Pulmonary artery endothelial cell (primary cell): ENCODE measurements around the gene REV1. TPM values are rescaled to one million over a fixed set of nuclear protein-coding genes. Genes with fewer than 3 reads are reported as not detected.
"Not testable (repeated sequence)": the region's sequence is repeated elsewhere in the genome, so short reads cannot be mapped to it uniquely, and the experiment has no call there.

ENCODE experiments used
- DNase-seq: peaks from one replicate; pipeline ENCODE4 v3.0.0-alpha.2; 2011; ENCODE audit warnings: low read depth, low spot score
- total RNA-seq: library from RNA; depleted of rRNA; stranded (reverse); fragments of >200 nt; gene quantifications from 2 replicates; pipeline ENCODE4 v1.2.3, GENCODE V29; 2014

The REV1 gene
- total RNA-seq, 1 donor from 2014 or later, result 32.1 TPM

DNA sequence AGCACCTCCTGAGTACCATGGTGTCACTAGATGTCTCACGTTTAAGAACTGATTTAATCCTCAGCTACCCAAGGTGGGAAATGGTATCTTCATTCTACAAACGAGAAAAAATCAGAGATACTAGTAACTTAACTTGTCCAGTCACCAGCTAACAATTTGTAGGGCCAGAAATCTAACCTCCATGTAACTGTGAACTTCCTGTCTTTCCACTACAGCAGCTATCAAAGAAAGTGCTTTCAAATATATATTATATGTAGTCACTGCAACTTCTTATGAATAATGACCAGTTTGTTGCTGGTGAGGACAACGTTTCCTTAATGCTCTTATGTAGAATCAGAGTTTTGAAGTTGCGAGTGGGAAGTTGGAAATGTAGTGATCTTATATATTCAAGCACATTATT is 1.9 kb downstream of the REV1 start:
- DNase-seq, result no peak

GRCh38 chr2:99485824-99486223 is 4.0 kb downstream of the REV1 start:
- DNase-seq, result no peak

DNA sequence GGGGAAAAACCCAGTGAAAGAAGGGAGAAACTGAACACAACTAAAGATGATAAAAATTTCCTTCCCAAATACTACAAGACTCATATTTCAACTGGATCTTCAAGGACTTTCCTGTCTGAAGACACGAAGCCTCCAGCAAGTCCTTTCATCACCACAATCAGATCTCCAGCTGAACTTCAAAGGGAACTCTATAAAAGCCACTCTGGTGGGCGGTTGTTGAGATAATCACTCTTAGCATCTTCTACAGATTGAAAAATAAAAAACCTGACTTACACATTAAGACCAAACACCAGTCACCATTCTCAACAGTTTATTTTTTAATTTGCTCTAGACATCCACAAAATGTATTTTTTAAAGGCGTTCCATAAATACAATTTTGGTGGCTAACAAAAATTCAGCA is 4.4 kb downstream of the REV1 start:
- DNase-seq, result no peak

GRCh38 chr2:99484205-99484604 is 5.6 kb downstream of the REV1 start:
- DNase-seq, result no peak

- DNase-seq, result no peak
These were observed 7.9 kb downstream of the REV1 start for GRCh38 chr2:99481941-99482340.

- DNase-seq, result no peak
These were observed 8.3 kb downstream of the REV1 start for GRCh38 chr2:99481527-99481926.

DNA sequence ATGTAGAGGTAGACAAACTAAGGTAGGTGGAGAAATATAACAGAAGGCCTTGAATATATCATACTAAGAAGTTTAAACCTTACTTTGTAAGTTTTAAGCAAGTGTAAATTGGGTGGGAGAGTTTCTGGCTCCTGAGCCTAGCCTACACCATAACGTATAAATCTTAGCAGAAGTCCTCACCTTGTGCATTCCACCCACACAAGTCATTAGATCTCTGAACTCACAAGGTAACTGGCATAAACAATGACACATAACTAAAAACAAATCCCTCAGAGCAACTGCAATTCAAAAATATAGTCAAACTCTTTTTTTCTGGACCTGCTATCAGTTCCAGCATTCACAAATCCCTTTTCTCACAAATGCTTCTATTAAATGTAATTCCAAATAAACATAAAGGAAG is 9.4 kb downstream of the REV1 start:
- DNase-seq, result no peak

- no peak for DNase-seq
These were observed 11.2 kb downstream of the REV1 start for GRCh38 chr2:99478632-99479031.

DNA sequence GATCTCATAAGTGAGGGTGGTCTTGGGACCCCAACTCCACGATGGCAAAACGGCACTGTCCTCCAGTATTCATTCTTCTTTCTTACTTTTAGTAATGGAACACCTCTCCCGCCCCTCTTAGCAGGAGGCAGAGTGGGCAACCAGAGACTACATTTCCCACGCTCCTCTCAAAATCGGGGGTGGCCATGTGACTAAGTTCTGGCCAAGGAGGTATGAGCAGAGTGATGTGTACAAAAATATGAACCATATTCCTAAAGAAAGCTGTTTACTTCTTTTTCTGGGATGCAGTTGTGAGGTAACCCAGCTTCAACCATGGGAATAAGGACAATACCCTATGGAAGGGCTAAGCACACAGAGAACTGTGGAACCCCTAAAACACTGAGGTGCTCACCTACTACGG is 12.8 kb downstream of the REV1 start:
- no peak for DNase-seq

- no peak for DNase-seq
These were observed 13.2 kb downstream of the REV1 start for GRCh38 chr2:99476629-99477028.

GRCh38 chr2:99475095-99475494 is 14.7 kb downstream of the REV1 start:
- DNase-seq, result not testable (repeated sequence)

DNA sequence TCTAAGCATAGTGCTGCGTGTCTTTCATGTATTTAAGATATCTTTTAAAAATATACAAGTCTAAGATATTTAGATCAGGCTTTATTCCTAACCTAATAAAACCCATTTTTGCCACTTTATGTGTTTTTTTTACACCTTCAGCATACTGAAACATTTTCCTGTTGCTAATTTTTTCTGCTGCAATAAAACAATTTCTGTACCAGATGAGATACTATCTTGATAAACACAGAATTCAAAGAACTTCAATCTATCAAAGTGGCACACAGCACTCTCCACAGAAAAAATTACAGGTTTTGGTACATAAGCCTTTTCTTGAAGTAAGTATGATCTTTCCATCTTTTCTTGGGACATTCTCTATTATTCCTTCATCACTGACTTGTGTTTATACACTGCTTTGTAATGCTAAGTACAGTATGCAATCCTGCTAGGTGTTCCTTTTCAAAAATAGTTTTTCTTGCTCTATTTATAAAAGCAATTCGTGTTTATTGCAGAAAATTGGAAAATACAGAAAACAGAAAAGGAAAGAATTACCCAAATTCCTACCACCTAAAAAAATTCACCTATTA is 16.2 kb downstream of the REV1 start:
- DNase-seq, result no peak

DNA sequence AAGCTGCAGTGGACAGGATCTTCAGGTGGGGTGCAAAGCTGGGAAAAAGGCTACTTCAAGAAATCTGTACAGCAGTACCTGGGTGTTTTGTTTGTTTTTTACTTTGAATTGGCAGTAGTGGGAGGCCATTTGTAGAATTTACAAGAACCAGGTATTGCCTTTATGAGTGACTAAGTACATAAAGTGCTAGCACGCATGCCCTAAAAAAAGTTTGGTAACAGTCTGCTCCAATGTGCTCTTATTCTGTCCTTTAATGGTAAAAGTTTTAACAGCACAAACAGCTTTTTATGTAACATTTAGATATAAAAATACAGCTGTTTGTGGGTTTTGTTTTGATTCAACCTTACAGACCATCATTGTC is 17.2 kb downstream of the REV1 start:
- no peak for DNase-seq

DNA sequence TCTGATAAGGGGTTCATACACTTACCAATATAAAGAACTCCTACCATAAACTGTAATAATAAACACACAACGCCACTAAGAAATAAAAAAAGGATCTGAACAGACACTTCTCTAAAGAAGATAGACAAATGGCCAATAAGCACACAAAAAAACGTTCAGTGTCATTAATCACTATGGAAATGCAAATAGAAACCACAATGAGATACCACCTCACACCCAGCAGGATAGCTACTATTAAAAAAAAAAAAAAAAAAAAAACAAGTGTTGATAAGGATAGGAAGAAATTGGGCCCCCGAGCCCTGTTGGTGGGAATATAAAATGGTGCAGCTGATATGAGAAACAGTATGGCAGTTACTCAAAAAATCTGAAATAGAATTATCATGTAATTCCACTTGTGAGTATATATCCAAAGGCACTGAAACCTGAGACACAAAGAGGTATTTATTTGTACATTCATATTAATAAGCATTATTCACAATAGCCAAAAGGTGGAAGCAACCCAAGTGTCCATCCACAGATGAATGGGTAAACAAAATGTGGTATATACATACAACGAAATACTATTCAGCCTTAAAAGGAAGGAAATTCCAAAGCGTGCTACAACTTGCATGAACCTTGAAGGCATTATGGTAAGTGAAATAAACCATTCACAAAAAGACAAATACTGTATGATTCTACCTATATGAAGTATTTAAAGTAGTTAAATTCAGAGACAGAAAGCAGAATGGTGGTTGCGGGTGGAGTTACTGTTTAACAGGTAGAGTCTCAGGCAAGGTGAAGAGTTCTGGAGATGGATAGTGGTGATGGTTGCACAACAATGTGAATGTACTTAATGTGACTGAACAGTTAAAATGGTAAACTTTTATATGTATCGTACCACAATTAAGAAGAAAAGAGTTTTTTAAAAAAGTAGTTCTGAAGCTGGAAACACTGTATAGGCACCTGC is 17.9 kb downstream of the REV1 start:
- DNase-seq, result no peak

GRCh38 chr2:99470957-99471356 is 18.9 kb downstream of the REV1 start:
- no peak for DNase-seq

DNA sequence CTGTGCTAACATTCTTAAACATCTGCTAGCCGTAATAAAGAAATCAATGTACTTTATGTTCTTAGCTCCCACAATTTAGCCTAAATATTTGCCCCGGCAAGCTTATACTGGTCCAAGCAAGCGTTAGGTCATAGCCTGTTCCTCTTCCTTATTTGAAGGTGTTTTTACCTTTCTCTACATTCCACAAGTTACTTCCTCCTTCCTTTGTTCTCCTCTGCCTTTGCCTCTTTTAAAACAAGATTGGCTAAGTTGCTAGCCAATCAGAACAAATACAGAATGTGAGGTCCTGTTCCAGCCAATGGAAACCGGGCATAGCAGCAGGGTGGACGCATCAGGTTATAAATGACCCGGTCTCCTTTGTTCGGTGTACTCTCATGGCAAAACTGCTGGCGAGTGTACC is 19.4 kb downstream of the REV1 start:
- DNase-seq, result not testable (repeated sequence)

DNA sequence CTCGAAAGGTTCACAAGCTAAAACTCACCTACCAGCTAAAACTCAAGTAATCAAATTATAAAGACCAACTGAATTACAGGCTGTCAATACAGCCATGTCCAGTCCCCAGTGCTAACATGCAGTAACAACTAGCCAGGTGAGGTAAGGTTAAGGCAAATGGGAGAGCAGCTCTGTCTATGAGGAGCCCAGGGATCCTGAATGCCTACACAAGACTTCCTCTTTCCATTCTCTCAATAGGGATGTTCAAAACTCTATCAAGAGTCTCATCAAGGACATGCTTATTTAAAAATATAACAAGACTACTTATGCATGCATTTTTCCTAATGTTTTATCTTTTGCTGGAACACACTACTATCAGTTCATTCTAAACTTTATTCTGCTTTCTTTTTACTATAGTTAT is 20.4 kb downstream of the REV1 start:
- no peak for DNase-seq

- DNase-seq, result no peak
These were observed 21.7 kb downstream of the REV1 start for GRCh38 chr2:99468155-99468554.

- no peak for DNase-seq
These were observed 22.4 kb downstream of the REV1 start for GRCh38 chr2:99467390-99467789.

DNA sequence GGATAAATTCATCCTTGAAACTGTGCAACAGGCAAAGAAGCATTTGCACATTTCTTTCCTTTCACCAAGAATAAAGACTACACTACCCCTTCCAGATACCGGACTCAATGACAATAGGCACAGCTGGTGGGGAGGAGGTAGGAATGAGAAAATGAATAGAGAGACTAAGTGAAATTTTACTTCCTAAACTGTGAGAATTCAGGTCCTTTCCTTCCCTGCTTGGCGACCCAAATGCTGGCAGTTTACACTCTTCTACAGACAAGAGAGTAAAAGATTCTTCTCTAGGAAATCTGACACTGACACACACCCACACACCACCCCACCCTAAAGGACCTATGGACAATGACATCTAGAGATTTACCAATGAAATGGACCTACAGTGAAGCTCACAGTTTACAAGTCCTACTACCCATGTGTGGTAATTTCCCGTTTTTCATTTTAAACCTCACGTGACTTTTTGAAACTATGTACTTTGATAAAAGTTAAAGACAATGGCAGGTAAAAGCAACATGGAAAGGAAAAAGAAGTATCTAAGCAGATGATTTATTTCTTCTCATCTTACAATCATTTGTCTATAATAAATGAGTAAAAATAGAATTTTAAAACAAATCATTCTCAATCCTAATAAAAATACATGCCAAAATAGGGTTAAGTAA is 27.9 kb downstream of the REV1 start:
- DNase-seq, result no peak

DNA sequence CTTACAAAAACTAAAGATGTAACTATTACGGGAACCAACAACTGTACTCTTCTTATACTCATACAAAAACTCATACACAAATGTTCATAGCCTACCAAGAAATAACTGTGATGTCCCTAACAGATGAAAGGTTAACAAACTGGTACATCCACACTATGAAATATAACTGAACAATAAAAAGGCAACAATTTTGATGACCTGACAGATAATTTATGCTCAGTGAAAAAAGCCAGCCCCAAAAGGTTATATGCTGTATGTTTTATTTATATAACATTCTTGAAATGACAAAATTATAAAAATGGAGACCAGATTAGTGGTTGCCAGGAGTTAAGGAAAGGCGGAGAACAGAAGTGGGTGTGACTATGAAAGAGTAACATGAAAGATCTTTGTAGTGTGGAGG is 31.3 kb downstream of the REV1 start:
- DNase-seq, result no peak

GRCh38 chr2:99451686-99452085 is 38.1 kb downstream of the REV1 start:
- DNase-seq, result no peak

- no peak for DNase-seq
These were observed 38.5 kb downstream of the REV1 start for GRCh38 chr2:99451280-99451679.
